Regular cardiac myocyte (primary cell): ENCODE results near the gene EPHB1. TPM values are rescaled to one million over a fixed set of nuclear protein-coding genes. Genes with fewer than 3 reads are reported as not detected.

Experiments used
- total RNA-seq: library from RNA; depleted of rRNA; stranded (reverse); fragments of >200 nt; gene quantifications from 2 replicates; pipeline ENCODE4 v1.2.3, GENCODE V29; 2014

EPHB1 gene
- total RNA-seq: 0.56 and 1.5 TPM in 2 replicates

DNA sequence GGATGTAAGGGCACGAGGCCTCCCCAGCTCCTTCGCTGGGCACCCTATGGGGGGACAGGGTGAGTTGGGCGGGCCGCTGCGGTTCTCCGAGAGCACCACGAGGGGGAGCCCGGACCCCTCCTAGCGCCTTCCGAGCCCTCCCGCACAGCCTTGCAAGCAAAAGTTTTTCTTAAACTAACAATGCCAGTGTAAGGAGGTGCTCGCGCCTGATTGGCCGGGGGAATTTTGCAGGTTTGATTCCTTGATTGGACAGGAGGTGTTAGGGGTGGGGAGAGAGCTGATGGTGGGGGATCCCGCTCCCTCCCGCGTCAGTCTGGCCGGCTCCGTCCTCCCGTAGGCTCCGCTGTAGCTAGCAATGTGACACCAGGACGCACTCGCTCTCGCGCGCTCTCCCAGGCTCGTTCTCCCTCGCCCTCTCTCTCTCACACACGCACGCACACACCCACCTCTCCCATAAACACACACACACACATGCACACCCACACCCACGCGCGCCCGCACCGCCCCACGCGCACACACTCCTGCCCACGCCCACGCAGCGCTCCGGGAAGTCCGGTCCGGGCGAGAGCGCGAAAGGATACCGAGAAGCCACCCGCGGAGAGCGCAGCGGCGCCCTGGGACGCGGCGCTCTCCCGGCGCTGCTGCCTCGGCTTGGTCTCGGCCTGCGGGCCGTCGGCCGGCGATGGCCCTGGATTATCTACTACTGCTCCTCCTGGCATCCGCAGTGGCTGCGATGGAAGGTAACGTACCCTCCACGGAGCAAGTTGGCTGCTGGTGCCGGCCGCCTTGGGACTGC lies at the start of gene EPHB1:
EPHB1 (plus strand) TSS at position 311 of the 796 bp plus-strand sequence.

Other genes starting within 250 kb of the EPHB1 start
- gene KY, start 144.2 kb upstream of the EPHB1 start, total RNA-seq: 0.56 and 0.96 TPM in 2 replicates